GM12891 (cell line): ENCODE data around the gene CBFA2T3.

Experiments used
- PAX5 ChIP-seq: IDR thresholded peaks from 2 replicates; pipeline ENCODE4 v1.6.1; 2011; ENCODE audit warnings: low read length, moderate library complexity, mild to moderate bottlenecking; ENCODE audit not compliant: insufficient read depth, severe bottlenecking
- POLR2A ChIP-seq: IDR thresholded peaks from 2 replicates; pipeline ENCODE4 v1.6.1; 2011; ENCODE audit warnings: low read depth, low read length, control low read depth
- POLR2AphosphoS5 ChIP-seq: IDR thresholded peaks from 2 replicates; pipeline ENCODE4 v1.6.1; 2011; ENCODE audit warnings: low read depth, low read length, control low read depth
- POU2F2 ChIP-seq: IDR thresholded peaks from 2 replicates; pipeline ENCODE4 v1.6.1; 2011; ENCODE audit warnings: low read depth, mild to moderate bottlenecking, control low read depth, low read length, moderate library complexity
- SPI1 ChIP-seq: IDR thresholded peaks from 2 replicates; pipeline ENCODE4 v1.6.1; 2011; ENCODE audit warnings: low read depth, low read length, control low read depth
- TAF1 ChIP-seq: IDR thresholded peaks from 2 replicates; pipeline ENCODE4 v1.6.1; 2011; ENCODE audit warnings: low read depth, low read length, control low read depth

- TF ChIP-seq POLR2A (no peak), POLR2AphosphoS5 (no peak), SPI1 (no peak), TAF1 (no peak), POU2F2 (no peak), PAX5 (no peak)
Measured at GRCh38 chr16:88913870-88914269, 63.1 kb downstream of the CBFA2T3 start.
